NCI-H345 treated with DMSO at 0.1 percent for 48 hours (cell line): ENCODE measurements around the gene IER3.
A peak's percentile ranks its signal among the peaks of the same experiment; 100 is the strongest.
"Not testable (repeated sequence)": the region's sequence is repeated elsewhere in the genome, so short reads cannot be mapped to it uniquely, and the experiment has no call there.

Experiments
- DNase-seq: peaks from one replicate; lab custom pipeline; 2025; ENCODE audit not compliant: unreplicated experiment; lab: John Stamatoyannopoulos, UW

The IER3 gene

GRCh38 chr6:30769088-30769852 lies 24.9 kb upstream of the IER3 start:
- no peak for DNase-seq

- no peak for DNase-seq
Observed at GRCh38 chr6:30768634-30769087, 24.3 kb upstream of the IER3 start.

- no peak for DNase-seq
Observed at GRCh38 chr6:30767944-30768301, 23.6 kb upstream of the IER3 start.

DNA sequence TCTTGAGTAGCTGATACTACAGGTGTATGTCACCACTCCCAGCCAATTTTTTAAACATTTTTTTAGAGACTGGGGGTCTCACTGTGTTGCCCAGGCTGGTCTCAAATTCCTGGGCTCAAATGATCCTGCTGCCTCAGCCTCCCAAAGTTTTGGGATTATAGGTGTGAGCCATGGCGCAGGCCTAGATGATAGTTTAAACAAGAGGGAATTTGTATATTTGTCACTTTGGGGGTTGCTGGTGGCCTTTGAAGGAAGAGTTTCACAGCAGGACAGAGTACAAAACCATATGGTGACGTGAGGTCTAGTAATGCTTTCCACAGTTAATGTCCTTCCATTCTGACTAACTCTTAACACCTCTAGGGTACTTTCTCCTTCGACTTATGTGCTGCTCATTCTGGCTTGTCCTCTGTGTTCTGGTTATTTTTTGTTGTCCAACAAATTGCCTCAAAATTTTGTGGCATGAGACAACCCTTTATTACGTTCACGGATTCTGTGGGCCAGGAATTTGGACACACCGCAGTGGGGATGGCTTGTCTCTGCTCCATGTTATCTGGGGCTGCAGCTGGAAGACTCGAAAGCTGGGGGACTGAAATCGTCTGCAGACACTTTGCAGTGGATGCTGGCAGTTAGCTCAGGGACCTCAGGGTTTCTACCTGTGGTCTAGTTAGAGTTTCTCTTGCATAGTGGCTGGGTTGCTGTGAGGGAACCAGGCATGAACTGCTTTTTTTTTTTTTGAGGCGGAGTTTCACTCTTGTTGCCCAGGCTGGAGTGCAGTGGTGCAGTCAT lies 23.0 kb upstream of the IER3 start:
- no peak for DNase-seq

- no peak for DNase-seq
Observed at GRCh38 chr6:30766461-30767157, 22.3 kb upstream of the IER3 start.

DNA sequence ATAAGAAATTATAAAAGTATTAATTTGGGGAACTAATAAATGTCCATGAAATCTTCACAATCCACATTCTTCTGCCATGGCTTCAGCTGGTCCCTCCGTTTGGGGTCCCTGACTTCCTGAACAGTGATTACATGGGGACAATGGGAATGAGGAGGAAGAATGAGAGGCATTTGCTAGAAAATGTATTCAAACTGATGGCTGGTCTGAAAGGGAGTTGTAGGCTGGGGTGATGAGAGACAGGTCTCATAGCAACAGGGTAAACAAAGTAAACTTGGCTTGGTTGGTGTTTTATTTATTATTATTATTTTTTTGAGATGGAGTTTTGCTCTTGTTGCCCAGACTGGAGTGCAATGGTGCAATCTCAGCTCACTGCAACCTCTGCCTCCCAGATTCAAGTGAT lies 21.1 kb upstream of the IER3 start:
- not testable (repeated sequence) for DNase-seq

DNA sequence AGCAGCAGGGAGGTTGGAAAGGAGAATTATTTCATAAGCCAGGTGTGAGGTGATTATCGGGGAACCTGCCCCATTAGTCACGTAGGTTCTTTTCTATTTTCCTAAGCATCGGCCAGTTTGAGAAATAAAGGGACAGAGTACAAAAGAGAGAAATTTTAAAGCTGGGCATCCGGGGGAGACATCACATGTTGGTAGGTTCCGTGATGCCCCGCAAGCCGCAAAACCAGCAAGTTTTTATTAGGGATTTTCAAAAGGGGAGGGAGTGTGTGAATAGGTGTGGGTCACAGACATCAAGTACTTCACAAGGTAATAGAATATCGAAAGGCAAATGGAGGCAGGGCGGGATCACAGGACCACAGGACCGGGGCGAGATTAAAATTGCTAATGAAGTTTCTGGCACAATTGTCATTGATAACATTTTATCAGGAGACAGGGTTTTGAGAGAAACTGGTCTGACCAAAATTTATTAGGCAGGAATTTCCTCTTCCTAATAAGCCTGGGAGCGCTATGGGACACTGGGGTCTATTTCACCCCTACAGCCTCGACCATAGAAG lies 20.2 kb upstream of the IER3 start:
- DNase-seq: not testable (repeated sequence)

GRCh38 chr6:30763618-30764489 lies 19.5 kb upstream of the IER3 start:
- peak; percentile 33 for DNase-seq

DNA sequence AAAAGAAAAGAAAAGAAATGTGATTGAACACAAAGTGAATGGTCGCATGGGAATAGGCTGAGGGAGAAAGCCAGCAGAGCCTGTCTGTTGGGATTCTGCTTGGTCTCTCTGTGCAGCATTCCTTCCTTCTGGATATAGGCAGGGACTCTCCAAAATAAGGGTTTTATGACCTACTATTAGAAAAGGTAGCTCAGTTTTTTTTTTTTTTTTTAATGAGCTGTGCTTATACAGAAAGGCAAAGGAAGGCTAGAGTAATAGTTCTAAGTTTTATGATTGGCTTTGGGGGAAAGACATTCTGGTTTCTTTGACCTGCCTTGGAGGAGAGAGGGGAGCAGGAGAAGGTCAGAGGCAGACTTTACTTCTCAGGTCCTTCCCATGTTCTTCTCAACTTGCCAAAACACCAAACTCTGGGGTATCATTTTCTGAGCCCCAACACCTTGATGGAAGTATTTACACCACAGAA lies 18.8 kb upstream of the IER3 start:
- no peak for DNase-seq

- DNase-seq: no peak
Observed at GRCh38 chr6:30761791-30762429, 17.6 kb upstream of the IER3 start.

DNA sequence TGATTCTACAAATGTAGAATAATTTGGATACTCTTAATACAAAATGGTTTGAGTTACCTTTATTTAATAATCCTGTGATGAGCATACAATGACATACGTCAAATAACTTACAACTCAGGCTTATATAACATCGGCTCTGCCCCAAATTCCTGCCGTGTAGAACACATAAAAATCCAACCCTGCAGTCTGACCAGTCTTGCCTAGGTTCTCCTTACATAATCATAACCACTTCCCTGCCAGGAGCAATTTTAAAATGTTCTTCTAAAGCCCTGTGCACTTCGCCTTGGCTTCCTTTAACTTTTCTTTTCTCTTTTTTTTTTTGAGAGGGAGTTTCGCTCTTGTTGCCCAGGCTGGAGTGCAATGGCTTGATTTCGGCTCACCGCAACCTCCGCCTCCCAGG lies 16.2 kb upstream of the IER3 start:
- DNase-seq: no peak

- no peak for DNase-seq
Observed at GRCh38 chr6:30759575-30760239, 15.4 kb upstream of the IER3 start.

DNA sequence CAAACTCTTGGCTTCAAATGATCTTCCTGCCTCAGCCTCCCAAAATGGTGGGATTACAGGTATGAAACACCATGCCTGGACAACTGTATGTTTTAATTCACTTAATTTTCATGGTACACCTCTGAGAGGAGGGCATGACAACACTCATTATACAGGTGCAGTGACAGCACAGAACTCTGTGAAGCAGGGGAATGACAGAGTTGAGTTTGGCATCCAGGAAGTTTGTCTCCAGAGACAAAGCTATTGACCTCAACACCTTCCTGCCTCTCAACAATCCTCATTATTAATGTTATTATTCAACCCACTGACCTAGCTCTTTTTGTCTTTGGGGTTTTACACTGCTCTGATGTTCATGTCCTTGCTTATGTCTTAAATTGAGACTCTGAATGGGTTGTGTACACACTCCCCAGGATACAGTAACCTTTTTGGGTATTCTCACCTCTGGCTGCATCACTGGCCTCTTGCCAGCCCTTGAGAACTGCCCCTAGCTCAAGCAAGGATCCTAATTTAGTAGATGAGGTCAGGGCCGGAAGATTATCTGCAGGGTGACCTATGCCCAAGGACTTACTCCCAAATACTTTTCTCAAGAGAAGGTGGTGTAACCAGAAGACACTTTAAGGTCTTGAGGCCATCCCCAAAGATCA lies 13.0 kb upstream of the IER3 start:
- DNase-seq: no peak

- DNase-seq: not testable (repeated sequence)
Observed at GRCh38 chr6:30756405-30757003, 12.2 kb upstream of the IER3 start.

DNA sequence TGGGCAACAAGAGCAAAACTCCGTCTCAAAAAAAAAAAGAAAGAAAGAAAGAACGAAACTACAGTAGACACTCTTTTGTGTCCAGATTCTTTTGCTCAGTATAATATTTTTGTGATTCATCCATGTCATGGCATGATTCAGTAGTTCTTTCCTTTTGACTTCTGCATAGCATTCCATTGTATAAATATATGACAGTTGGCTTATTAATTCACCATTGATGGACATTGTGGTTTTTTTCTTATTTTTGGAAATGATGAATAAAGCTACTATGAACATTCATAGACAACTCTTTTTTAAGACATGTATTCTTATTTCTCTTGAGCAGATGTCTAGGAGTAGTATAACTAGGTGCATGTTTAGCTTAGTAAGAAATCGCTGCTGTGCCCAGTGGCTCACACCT lies 10.3 kb upstream of the IER3 start:
- no peak for DNase-seq

- no peak for DNase-seq
Observed at GRCh38 chr6:30752157-30752927, 8.0 kb upstream of the IER3 start.

GRCh38 chr6:30750379-30750668 lies 6.0 kb upstream of the IER3 start:
- no peak for DNase-seq
